H1 (cell line): ENCODE measurements around the gene IKZF1. TPM values are rescaled to one million over a fixed set of nuclear protein-coding genes. Genes with fewer than 3 reads are reported as not detected.

Experiments
- CTCF ChIA-PET: fragments of 300-600 bp; sonication (Branson Sonifier 250); formaldehyde crosslinking; loops from one replicate; lab custom pipeline; 2021; ENCODE audit not compliant: partially characterized antibody; lab: Charles Lee
- POLR2A ChIA-PET: fragments of 300-600 bp; sonication (Branson Sonifier 250); formaldehyde crosslinking; loops from one replicate; lab custom pipeline; 2021; ENCODE audit warnings: inconsistent platforms; ENCODE audit not compliant: partially characterized antibody; lab: Charles Lee
- DNase-seq, 2 experiments: peaks; one replicate each; pipeline versions ENCODE4 v3.0.0 to v3.0.0-alpha.2; 2010 to 2022; ENCODE audit warnings: low spot score in 2 of 2, low read depth in 1 of 2, mixed read lengths in 1 of 2
- FAIRE-seq: peaks from 2 replicates; lab custom pipeline; 2011; peaks lifted over from hg19 to GRCh38; lab: Jason Lieb, UNC
- H2AFZ ChIP-seq: 2 replicates; pipeline ENCODE4 v1.8.1; 2012; ENCODE audit warnings: low read length, inconsistent platforms
- H2AK5ac ChIP-seq: 2 replicates; pipeline ENCODE4 v1.6.1; 2013; ENCODE audit warnings: low read depth, low read length
- H2BK120ac ChIP-seq: replicated peaks from 2 replicates; pipeline ENCODE3; 2013; ENCODE audit warnings: low read depth, low read length, inconsistent platforms
- H2BK12ac ChIP-seq: 2 replicates; pipeline ENCODE4 v1.6.1; 2013; ENCODE audit warnings: low read depth, low read length
- H2BK15ac ChIP-seq: 2 replicates; pipeline ENCODE4 v1.6.1; 2013; ENCODE audit warnings: low read length
- H2BK20ac ChIP-seq: 2 replicates; pipeline ENCODE4 v1.6.1; 2013; ENCODE audit warnings: low read length
- H2BK5ac ChIP-seq: 2 replicates; pipeline ENCODE4 v1.6.1; 2013; ENCODE audit warnings: low read depth, low read length
- H3K14ac ChIP-seq: 2 replicates; pipeline ENCODE4 v1.6.1; 2013; ENCODE audit warnings: inconsistent platforms; ENCODE audit not compliant: insufficient read length
- H3K18ac ChIP-seq: 2 replicates; pipeline ENCODE4 v1.6.1; 2013; ENCODE audit warnings: low read length; ENCODE audit errors: extremely low read depth
- H3K23ac ChIP-seq: 2 replicates; pipeline ENCODE4 v1.6.1; 2013; ENCODE audit warnings: inconsistent platforms; ENCODE audit not compliant: insufficient read length
- H3K23me2 ChIP-seq: 2 replicates; pipeline ENCODE4 v1.6.1; 2013; ENCODE audit warnings: low read depth, low read length
- H3K27ac ChIP-seq: 2 replicates; pipeline ENCODE4 v1.6.1; 2011; ENCODE audit warnings: low read depth, low read length, inconsistent platforms
- H3K27me3 ChIP-seq, 4 experiments: replicated peaks in 1 of 4; 1 replicate in 1 of 4; 2 replicates in 3 of 4; pipeline versions ENCODE4 v1.6.1 to v1.8.1; 2011 to 2013; ENCODE audit warnings: low read length in 3 of 4, mild to moderate bottlenecking in 3 of 4, inconsistent platforms in 2 of 4, mixed read lengths in 2 of 4, moderate library complexity in 1 of 4; ENCODE audit not compliant: control insufficient read depth in 3 of 4, insufficient read depth in 3 of 4; ENCODE audit errors: extremely low read depth in 1 of 4
- H3K36me3 ChIP-seq, 4 experiments: 2 replicates each; pipeline versions ENCODE4 v1.6.1 to v1.8.1; 2011 to 2013; ENCODE audit warnings: mild to moderate bottlenecking in 4 of 4, low read length in 3 of 4, moderate library complexity in 2 of 4, control low read depth in 1 of 4, inconsistent platforms in 1 of 4; ENCODE audit not compliant: insufficient read depth in 4 of 4, control insufficient read depth in 2 of 4
- H3K4ac ChIP-seq: replicated peaks from 2 replicates; pipeline ENCODE3; 2013; ENCODE audit warnings: low read length, low read depth, mixed read lengths, inconsistent platforms; ENCODE audit not compliant: insufficient read length
- H3K4me1 ChIP-seq, 4 experiments: replicated peaks in 1 of 4; 1 replicate in 1 of 4; 2 replicates in 3 of 4; pipeline versions ENCODE4 v1.6.1 to v1.8.1; 2011 to 2013; ENCODE audit warnings: low read length in 3 of 4, inconsistent platforms in 2 of 4, mixed read lengths in 1 of 4; ENCODE audit not compliant: insufficient read depth in 4 of 4, control insufficient read depth in 3 of 4
- H3K4me2 ChIP-seq, 2 experiments: 2 replicates each; pipeline versions ENCODE4 v1.6.1 to v1.8.1; 2011 to 2013; ENCODE audit warnings: low read depth in 2 of 2, low read length in 2 of 2, control low read depth in 1 of 2, inconsistent platforms in 1 of 2, mild to moderate bottlenecking in 1 of 2; ENCODE audit not compliant: insufficient read depth in 1 of 2
- H3K4me3 ChIP-seq, 4 experiments: fragments of 200-600, 300-600 bp in 1 of 4; sonication (generic), shearing (Covaris generic), sonication (Bioruptor Twin) in 1 of 4; 2 replicates each; pipeline versions ENCODE4 v1.5.1 to v1.8.1; 2011 to 2016; ENCODE audit warnings: low read length in 4 of 4, low read depth in 3 of 4, control low read depth in 2 of 4, inconsistent platforms in 2 of 4, mild to moderate bottlenecking in 2 of 4, mixed read lengths in 1 of 4, moderate library complexity in 1 of 4; ENCODE audit not compliant: insufficient read depth in 2 of 4; ENCODE audit errors: extremely low read depth in 1 of 4
- H3K56ac ChIP-seq: replicated peaks from 2 replicates; pipeline ENCODE3; 2013; ENCODE audit warnings: low read depth, mild to moderate bottlenecking, mixed read lengths, low read length, inconsistent platforms; ENCODE audit not compliant: insufficient read length
- H3K79me1 ChIP-seq: 2 replicates; pipeline ENCODE4 v1.6.1; 2013; ENCODE audit warnings: low read depth, low read length, control low read depth
- H3K79me2 ChIP-seq, 2 experiments: 2 replicates each; pipeline versions ENCODE4 v1.6.1 to v1.8.1; 2012 to 2013; ENCODE audit warnings: low read length in 2 of 2, mild to moderate bottlenecking in 2 of 2, inconsistent platforms in 1 of 2; ENCODE audit not compliant: insufficient read depth in 2 of 2, control insufficient read depth in 1 of 2
- H3K9ac ChIP-seq, 4 experiments: replicated peaks in 1 of 4; 1 replicate in 1 of 4; 2 replicates in 3 of 4; pipeline versions ENCODE4 v1.6.1 to v1.8.1; 2011 to 2013; ENCODE audit warnings: low read depth in 3 of 4, low read length in 3 of 4, control low read depth in 2 of 4, mild to moderate bottlenecking in 2 of 4, moderate library complexity in 2 of 4, inconsistent platforms in 1 of 4; ENCODE audit errors: extremely low read depth in 1 of 4
- H3K9me3 ChIP-seq, 2 experiments: 2 replicates each; pipeline versions ENCODE4 v1.6.1 to v1.8.1; 2012 to 2013; ENCODE audit warnings: mild to moderate bottlenecking in 2 of 2, moderate library complexity in 2 of 2, control low read depth in 1 of 2, inconsistent platforms in 1 of 2, low read depth in 1 of 2, low read length in 1 of 2, mixed read lengths in 1 of 2; ENCODE audit not compliant: insufficient read depth in 2 of 2
- H4K20me1 ChIP-seq, 2 experiments: replicated peaks in 1 of 2; 2 replicates each; pipeline versions ENCODE3 to v1.8.1; 2011 to 2013; ENCODE audit warnings: inconsistent platforms in 2 of 2, low read length in 2 of 2, mild to moderate bottlenecking in 1 of 2; ENCODE audit not compliant: insufficient read depth in 2 of 2, control insufficient read depth in 1 of 2
- H4K5ac ChIP-seq: 2 replicates; pipeline ENCODE4 v1.6.1; 2013; ENCODE audit warnings: low read length, low read depth, mixed read lengths, inconsistent platforms; ENCODE audit not compliant: insufficient read length
- H4K8ac ChIP-seq: 2 replicates; pipeline ENCODE4 v1.8.0; 2013; ENCODE audit warnings: mild to moderate bottlenecking, moderate library complexity, low read length, inconsistent platforms; ENCODE audit not compliant: insufficient read depth; ENCODE audit errors: extremely low read depth
- H4K91ac ChIP-seq: replicated peaks from 2 replicates; pipeline ENCODE3; 2013; ENCODE audit warnings: low read length, mixed read lengths, inconsistent platforms; ENCODE audit not compliant: insufficient read length
- SUZ12 ChIP-seq: fragments of 200-600 bp; sonication (generic); IDR thresholded peaks from 2 replicates; pipeline ENCODE4 v1.6.1; 2012; ENCODE audit warnings: mild to moderate bottlenecking, inconsistent platforms, low read length, moderate library complexity, mixed read lengths
- WGBS, 2 experiments: shearing (Covaris generic) in 1 of 2; methylation state at CpG; one replicate each; pipeline versions ENCODE4 v1.1.6 to v1.1.7; 2013 to 2015; ENCODE audit warnings: low lambda C conversion rate in 2 of 2, mixed read lengths in 2 of 2, inconsistent platforms in 1 of 2, low coverage in 1 of 2, missing lambda C conversion rate in 1 of 2; ENCODE audit not compliant: insufficient replicate concordance in 2 of 2, insufficient coverage in 1 of 2, insufficient read length in 1 of 2; ENCODE audit errors: extremely low coverage in 1 of 2, missing lambda C conversion rate in 1 of 2; 5-methylcytosine and 5-hydroxymethylcytosine counted together
- polyA plus RNA-seq, 7 experiments: library from polyadenylated mRNA; depleted of rRNA in 3 of 7; stranded (reverse) in 5 of 7; unstranded in 2 of 7; fragments of >200 nt in 5 of 7; fragments of 200-250 nt in 2 of 7; gene quantifications; 1 replicate in 5 of 7; 2 replicates in 1 of 7; 4 replicates in 1 of 7; pipeline versions ENCODE4 v1.2.1 to v1.2.3, GENCODE V29; 2011 to 2013; ENCODE audit warnings: missing spikeins in 2 of 7, mixed read lengths in 2 of 7
- total RNA-seq: library from RNA; stranded (reverse); fragmentation: NEBNext Ultra II Directional; extraction: Animal tissue kit (Norgen Biotek cat#: 25700); gene quantifications from 2 replicates; pipeline ENCODE4 v1.2.1, GENCODE V29; 2021

The IKZF1 gene
- total and polyA plus RNA-seq, 2 of the 8 experiments (the other 6 are each of a cell fraction or from before 2014, with no cell fraction given) = 0.74 to 1.5 TPM

DNA sequence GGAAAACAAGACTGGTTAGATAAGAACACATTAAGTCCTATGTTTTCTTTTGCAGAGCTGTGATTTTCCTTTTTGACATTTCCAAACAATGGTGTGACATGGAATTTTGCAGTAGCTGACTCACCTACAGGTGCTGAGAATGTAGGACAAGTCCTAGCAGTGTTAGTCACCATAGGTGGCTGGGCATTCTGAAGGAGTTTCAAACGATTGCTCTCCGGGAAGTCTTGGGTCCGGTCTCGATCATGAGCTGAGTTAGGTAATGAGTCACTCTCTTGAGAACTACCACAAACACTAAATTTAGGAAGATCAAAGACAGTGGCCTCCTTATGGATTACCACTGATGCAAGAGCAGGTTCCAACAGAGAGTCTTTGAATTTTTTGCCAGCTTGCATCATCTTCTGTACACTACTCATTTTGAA is 142.0 kb downstream of the IKZF1 start:
- POLR2A ChIA-PET = no interaction called here
- Histone ChIP-seq H2AK5ac (no peak overlapping the region), H3K27me3 (peaks cover 0 to 5% (median 5%) of the 10 kb centered on the region in 4 experiments; a peak in 4 of 7 replicates), H2BK5ac (no peak overlapping the region), H3K4me1 (peaks cover 2 to 5% (median 3%) of the 10 kb centered on the region in 4 experiments; a peak in 6 of 7 replicates), H3K18ac (no peak overlapping the region), H2BK120ac (no peak overlapping the region), H3K4ac (no peak overlapping the region), H3K14ac (no peak overlapping the region), H3K56ac (no peak overlapping the region), H2BK20ac (no peak overlapping the region), H3K36me3 (peaks cover 0 to 9% (median 5%) of the 10 kb centered on the region in 4 experiments; a peak in 3 of 8 replicates), H3K79me2 (no peaks in the 10 kb centered on the region), H3K23ac (no peak overlapping the region), H2BK12ac (no peak overlapping the region), H3K9me3 (no peaks in the 10 kb centered on the region), H3K4me3 (no peak overlapping the region), H3K9ac (no peak overlapping the region), H4K20me1 (no peaks in the 10 kb centered on the region), H4K91ac (no peak overlapping the region)
- FAIRE-seq (no peak), DNase-seq (no peak)
- no peak for TF ChIP-seq SUZ12
- TF ChIP-seq, all 59 proteins: peak for 0
- Histone ChIP-seq H2BK15ac (no peak overlapping the region), H2AFZ (no peak overlapping the region), H4K5ac (no peak overlapping the region), H3K4me2 (no peak overlapping the region), H3K79me1 (no peaks in the 10 kb centered on the region), H4K8ac (no peak overlapping the region), H3K27ac (no peak overlapping the region), H3K23me2 (no peaks in the 10 kb centered on the region; the same call in 1 of the 2 replicates)
- CTCF ChIA-PET = interaction anchor here (1.2 to 2.1 kb wide), 3 partner anchors 20 to 536 kb away, joined by 3 to 5 read pairs (median 3); no protein-coding TSS in a partner anchor
- WGBS, 2 experiments = 100% methylated on average over 1 of the region's 4 CpGs; no CpG with 5 or more reads in 1 of the 2 experiments
